ENCODE measurements around the gene SELENOF.

SELENOF gene

GRCh38 chr1:86939406-86939805 is 25.5 kb upstream of the SELENOF start:
- Histone ChIP-seq H3K9me3 (ENCODE audit: insufficient read depth, low read length) (no peaks in the 10 kb centered on the region), H3K4me1 (ENCODE audit: low read length) (peaks cover 14% of the 10 kb centered on the region), H2AFZ (ENCODE audit: low read depth, low read length) (no peak overlapping the region), H3K4me3 (ENCODE audit: low read length) (no peak overlapping the region), H3K36me3 (replicated peaks; ENCODE audit: low read depth, low read length) (no peaks in the 10 kb centered on the region), H4K20me1 (ENCODE audit: insufficient read depth, low read length) (peaks cover 21% of the 10 kb centered on the region), H3K9ac (ENCODE audit: low read length) (no peak overlapping the region), H3K4me2 (ENCODE audit: low read length) (no peak overlapping the region), H3K79me2 (ENCODE audit: low read length) (peaks cover 91% of the 10 kb centered on the region), H3K27me3 (ENCODE audit: low read depth, low read length) (no peaks in the 10 kb centered on the region), H3K27ac (ENCODE audit: low read length) (no peak overlapping the region)
- TF ChIP-seq CTCF (IDR thresholded peaks at IDR 0.05; ENCODE audit: low read depth, low read length) (no peak), EZH2phosphoT487 (IDR thresholded peaks at IDR 0.05; ENCODE audit: low read depth) (no peak)

GRCh38 chr1:86938855-86939254 is 24.9 kb upstream of the SELENOF start:
- Histone ChIP-seq H3K4me1 (ENCODE audit: low read length) (peaks cover 14% of the 10 kb centered on the region), H3K27ac (ENCODE audit: low read length) (no peak overlapping the region), H3K4me2 (ENCODE audit: low read length) (0 out of 2 replicates have a peak overlapping the region, but pooled peaks have one; percentile 11), H3K9ac (ENCODE audit: low read length) (no peak overlapping the region), H2AFZ (ENCODE audit: low read depth, low read length) (no peak overlapping the region), H3K36me3 (replicated peaks; ENCODE audit: low read depth, low read length) (no peaks in the 10 kb centered on the region), H3K9me3 (ENCODE audit: insufficient read depth, low read length) (no peaks in the 10 kb centered on the region), H3K4me3 (ENCODE audit: low read length) (no peak overlapping the region), H3K27me3 (ENCODE audit: low read depth, low read length) (no peaks in the 10 kb centered on the region), H4K20me1 (ENCODE audit: insufficient read depth, low read length) (peaks cover 27% of the 10 kb centered on the region), H3K79me2 (ENCODE audit: low read length) (peaks cover 91% of the 10 kb centered on the region)
- TF ChIP-seq EZH2phosphoT487 (IDR thresholded peaks at IDR 0.05; ENCODE audit: low read depth) (no peak), CTCF (IDR thresholded peaks at IDR 0.05; ENCODE audit: low read depth, low read length) (no peak)

- Histone ChIP-seq H3K36me3 (replicated peaks; ENCODE audit: low read depth, low read length) (no peaks in the 10 kb centered on the region), H3K4me3 (ENCODE audit: low read length) (no peak overlapping the region), H4K20me1 (ENCODE audit: insufficient read depth, low read length) (peaks cover 30% of the 10 kb centered on the region), H3K4me1 (ENCODE audit: low read length) (peaks cover 14% of the 10 kb centered on the region), H3K27me3 (ENCODE audit: low read depth, low read length) (no peaks in the 10 kb centered on the region), H3K4me2 (ENCODE audit: low read length) (0 out of 2 replicates have a peak overlapping the region, but pooled peaks have one; percentile 11), H3K9me3 (ENCODE audit: insufficient read depth, low read length) (no peaks in the 10 kb centered on the region), H2AFZ (ENCODE audit: low read depth, low read length) (no peak overlapping the region), H3K79me2 (ENCODE audit: low read length) (peaks cover 91% of the 10 kb centered on the region), H3K27ac (ENCODE audit: low read length) (no peak overlapping the region), H3K9ac (ENCODE audit: low read length) (no peak overlapping the region)
- TF ChIP-seq CTCF (IDR thresholded peaks at IDR 0.05; ENCODE audit: low read depth, low read length) (no peak), EZH2phosphoT487 (IDR thresholded peaks at IDR 0.05; ENCODE audit: low read depth) (no peak)
Measured at GRCh38 chr1:86938450-86938849, 24.5 kb upstream of the SELENOF start.

GRCh38 chr1:86933562-86934377 is 19.8 kb upstream of the SELENOF start:
- Histone ChIP-seq H3K79me2 (ENCODE audit: low read length) (peaks cover 92% of the 10 kb centered on the region), H3K9ac (ENCODE audit: low read length) (no peak overlapping the region), H2AFZ (ENCODE audit: low read depth, low read length) (no peak overlapping the region), H3K4me2 (ENCODE audit: low read length) (no peak overlapping the region), H3K9me3 (ENCODE audit: insufficient read depth, low read length) (no peaks in the 10 kb centered on the region), H3K4me3 (ENCODE audit: low read length) (no peak overlapping the region), H3K36me3 (replicated peaks; ENCODE audit: low read depth, low read length) (no peaks in the 10 kb centered on the region), H3K27me3 (ENCODE audit: low read depth, low read length) (no peaks in the 10 kb centered on the region), H3K27ac (ENCODE audit: low read length) (no peak overlapping the region), H3K4me1 (ENCODE audit: low read length) (peaks cover 10% of the 10 kb centered on the region), H4K20me1 (ENCODE audit: insufficient read depth, low read length) (peaks cover 30% of the 10 kb centered on the region)
- TF ChIP-seq EZH2phosphoT487 (IDR thresholded peaks at IDR 0.05; ENCODE audit: low read depth) (no peak), CTCF (IDR thresholded peaks at IDR 0.05; ENCODE audit: low read depth, low read length) (no peak)
